ENCODE results near the gene CEP85L.

CEP85L gene

DNA sequence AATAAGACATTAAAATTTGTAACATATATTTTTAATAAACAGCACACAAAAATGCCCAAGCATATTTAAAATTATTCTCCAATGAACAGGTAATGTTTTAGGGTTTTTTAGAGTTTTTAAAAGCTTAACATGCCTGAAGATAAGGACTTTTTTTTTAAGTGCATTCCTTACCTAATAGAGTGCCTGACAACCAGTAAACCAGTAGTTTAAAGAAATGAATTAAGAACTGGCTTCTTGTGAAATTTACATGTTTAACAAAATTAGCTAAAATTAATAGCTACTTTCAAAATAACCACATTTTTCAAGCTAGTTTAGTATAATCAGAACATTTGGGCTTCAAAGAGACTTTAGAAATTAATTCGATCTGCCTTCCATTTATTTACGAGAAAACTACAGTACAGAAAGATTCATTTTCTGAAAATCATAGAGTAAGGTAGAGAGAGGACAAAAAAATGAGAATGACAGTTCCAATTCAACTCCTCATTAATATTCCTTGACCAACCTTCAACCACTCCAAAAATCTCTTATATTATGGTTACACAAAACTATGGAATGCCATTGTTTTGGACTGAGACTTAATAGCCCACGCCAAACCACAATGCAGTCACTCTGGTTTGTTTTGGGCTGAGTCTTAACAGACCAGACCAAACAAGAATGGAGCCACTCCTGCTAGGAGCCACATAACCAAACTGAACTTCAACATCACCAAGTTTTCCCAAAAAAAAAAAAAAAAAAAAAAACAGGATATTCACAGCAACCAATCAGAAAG is 109.0 kb downstream of the CEP85L start:
- no peak for DNase-seq (ENCODE audit: low read depth in 2 of 2)

DNA sequence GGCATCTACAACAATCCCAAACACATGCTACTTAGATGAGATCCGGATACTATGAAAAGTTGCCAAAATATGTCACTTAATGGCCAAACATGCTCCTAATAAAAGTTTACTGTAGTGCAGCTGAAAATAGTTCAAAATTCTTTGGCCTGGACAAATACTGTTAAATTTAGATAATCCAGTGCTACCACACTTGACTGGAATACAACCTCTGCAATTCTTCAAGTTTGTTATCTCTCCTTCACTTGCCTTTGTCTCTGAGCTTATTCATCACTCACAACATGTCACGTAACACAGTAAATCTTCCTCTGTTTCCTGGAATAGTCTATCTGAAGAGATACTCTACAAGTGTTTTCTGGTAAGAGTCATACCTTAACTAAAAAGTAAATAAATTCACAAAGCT is 113.8 kb downstream of the CEP85L start:
- no peak for DNase-seq (ENCODE audit: low read depth in 2 of 2)

DNA sequence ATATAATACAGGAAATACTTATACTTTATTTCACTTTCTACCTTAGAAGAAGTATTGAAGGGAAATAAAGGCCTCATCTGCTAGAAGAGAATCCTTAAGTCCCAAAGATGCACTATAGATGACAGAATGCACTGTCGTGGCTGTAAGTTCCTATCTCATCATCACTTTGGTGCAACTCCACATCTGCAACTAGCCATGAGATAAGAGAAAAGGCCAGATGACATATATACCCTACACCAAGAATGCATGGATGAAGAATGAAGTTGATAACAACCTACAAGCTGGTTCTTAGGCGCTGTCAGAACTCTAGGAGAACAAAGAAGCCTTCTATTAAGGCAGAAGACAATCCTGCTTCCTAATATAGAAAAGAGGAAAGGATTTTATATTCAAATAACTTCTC is 114.9 kb downstream of the CEP85L start:
- DNase-seq (ENCODE audit: low read depth in 2 of 2) = no peak

DNA sequence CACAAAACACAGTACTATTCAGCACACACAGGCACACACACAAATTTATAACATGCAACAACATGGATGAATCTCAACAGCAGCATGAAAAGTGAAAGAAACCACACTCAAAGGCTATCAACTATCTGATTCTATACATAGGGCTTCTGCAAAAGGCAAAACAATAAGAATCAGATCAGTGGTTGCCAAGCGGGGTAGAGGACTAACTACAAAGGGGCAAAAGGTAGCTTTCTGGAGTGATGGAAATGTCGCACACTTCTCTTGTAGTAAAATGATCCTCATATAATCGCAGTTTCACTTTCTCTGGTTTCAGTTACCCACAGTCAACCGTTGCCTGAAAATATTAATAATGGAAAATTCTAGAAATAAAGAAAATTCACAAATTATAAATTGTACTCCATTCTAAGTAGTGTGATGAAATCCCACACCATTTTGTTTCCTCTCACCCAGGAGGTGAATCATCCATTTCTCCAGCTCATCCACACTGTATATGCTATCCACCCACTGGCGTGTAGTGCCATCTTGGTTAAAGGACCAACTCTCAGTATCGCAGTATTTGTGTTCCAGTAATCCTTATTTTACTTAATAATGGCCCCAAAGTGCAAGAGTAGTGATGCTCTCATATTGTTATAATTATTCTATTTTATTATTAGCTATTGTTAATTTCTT is 116.1 kb downstream of the CEP85L start:
- no peak for DNase-seq (ENCODE audit: low read depth in 2 of 2)

DNA sequence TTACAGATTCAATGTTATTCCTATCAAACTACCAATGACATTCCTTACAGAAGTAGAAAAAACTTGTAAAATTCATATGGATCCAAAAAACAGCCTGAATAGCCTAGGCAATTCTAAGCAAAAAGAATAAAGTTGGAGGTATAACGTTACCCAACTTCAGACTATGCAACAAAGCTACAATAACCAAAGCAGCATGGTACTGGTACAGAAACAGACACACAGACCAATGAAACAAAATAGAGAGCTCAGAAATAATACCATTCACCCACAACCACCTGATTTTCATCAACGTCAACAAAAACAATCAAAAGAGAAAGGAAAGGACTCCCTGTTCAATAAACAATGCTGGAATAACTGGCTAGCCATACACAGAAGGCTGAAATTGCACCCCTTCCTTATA is 120.4 kb downstream of the CEP85L start:
- no peak for DNase-seq (ENCODE audit: low read depth in 2 of 2)

DNA sequence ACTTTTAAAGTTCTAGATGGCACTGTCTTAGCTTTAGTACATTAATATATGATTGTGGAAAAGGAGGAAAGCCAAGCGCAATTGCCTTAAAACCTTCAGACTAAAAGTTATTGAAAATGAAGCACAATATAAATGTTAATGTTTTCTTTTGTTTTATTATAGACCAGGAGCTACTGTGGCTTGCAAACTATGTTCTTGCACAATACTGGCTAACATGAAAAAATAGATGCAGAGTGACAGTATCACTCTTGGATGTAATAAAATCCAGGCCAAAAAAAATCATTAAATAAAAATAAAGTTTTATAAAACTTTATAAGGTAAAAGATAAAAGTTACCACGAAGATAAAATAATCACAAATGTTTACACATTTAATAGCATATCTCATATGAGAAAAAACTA is 121.6 kb downstream of the CEP85L start:
- DNase-seq (ENCODE audit: low read depth in 2 of 2) = no peak

DNA sequence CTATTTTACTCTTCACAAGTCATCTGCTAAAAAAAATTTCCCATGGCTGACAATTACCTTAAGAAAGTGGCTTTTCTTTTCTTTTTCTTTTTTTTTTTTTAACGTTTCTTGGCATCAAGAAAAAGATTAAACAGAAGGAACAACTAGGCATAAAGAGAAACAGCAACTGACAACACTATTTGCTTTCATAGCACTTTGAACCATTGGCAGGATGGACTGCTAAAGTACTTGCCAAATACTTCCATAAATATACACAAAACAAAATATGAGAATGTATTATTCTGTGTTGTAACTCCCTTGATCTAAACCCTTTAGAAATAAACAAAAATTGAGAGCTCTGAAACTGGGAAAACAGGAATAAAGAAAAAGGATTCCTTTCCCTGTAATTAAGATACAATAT is 123.3 kb downstream of the CEP85L start:
- no peak for DNase-seq (ENCODE audit: low read depth in 2 of 2)

DNA sequence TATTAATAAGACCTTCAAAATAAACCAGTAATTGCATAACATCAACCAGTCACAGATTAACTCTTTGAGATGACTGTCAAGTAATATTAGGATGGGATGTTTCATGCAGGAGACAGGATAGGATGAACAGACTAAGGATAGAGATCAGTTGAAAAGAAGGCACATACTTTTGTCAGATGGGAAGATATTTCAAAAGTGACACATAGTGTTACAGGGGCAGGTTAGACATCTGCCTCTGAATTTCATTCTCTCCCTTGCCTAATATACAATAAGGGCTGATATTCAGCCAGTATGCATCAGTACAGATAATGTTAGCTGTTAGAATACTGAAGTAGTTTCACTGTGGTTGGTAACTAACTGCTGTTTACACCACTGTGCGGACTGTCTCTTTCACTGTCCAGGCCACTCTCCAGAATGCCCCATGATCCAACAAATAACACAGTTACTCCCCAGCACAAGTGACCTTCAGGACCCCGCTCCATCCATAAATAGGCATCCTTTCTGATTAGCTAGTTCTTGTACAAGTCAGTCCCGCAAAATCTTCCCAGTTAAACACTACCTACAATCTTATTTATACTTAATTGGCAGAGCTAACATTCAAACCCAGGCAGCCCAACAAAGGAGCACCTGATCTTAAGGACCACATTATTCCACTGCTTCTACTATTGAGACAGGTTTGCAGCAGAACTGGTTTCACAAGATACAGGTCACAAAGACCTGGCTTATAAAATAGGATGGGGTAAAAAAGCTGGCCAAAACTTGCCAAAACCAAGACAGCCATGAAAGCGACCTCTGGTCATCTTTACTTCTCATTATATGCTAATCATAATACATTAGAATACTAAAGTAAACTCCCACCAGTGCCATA is 125.2 kb downstream of the CEP85L start:
- DNase-seq (ENCODE audit: low read depth in 2 of 2) = no peak

DNA sequence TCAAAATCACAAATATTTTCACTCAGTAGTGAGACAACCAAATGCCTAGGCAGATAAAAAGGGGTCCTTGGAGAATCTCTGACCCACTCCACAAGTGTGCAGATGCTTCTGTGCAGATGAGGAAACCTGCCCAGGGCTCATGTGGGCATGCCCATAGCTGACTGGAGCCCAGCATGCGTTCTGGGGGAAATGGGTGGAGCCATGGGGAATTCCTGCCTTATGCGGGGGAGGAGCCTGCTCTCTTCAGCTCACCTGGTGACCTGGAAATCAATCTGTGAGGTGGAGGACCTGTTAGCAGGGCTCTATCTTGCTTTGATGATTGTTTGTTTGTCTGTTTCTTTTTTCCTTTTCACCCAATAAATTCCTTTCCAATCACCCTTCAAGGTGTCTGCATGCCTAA is 126.7 kb downstream of the CEP85L start:
- DNase-seq (ENCODE audit: low read depth in 2 of 2) = no peak

DNA sequence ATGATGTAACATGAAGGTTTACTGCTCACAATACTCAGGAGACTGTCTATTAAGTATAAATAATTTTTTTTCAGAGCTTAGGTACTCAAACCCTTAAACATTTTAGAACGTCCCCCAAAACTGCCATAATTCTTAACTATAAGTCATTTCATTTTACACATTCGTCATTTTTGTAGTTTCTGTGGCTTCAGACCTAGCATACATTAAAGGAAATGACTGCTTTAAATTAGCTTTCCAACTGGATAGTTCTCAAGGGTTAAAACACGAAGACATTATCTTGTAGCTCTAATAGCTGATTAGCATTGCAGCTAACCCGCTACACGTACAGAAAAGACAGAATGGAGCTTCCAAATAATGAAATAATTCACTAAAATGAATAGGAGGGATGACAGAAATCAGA is 128.2 kb downstream of the CEP85L start:
- DNase-seq (ENCODE audit: low read depth in 2 of 2) = no peak

DNA sequence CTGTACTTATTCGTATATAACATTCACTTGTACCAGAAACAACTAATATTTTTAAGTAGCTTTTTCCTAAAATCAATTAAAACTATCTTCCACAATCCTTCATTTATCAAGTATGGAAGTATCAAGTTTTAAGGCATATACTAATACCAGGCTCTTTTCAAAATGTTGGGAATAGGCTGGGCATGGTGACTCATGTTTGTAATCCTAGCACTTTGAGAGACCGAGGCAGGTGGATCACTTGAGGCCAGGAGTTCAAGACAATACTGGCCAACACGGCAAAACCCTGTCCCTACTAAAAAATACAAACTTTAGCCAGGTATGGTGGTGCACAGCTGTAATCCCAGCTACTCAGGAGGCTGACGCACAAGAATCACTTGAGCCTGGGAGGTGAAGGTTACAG is 129.0 kb downstream of the CEP85L start:
- no peak for DNase-seq (ENCODE audit: low read depth in 2 of 2)

DNA sequence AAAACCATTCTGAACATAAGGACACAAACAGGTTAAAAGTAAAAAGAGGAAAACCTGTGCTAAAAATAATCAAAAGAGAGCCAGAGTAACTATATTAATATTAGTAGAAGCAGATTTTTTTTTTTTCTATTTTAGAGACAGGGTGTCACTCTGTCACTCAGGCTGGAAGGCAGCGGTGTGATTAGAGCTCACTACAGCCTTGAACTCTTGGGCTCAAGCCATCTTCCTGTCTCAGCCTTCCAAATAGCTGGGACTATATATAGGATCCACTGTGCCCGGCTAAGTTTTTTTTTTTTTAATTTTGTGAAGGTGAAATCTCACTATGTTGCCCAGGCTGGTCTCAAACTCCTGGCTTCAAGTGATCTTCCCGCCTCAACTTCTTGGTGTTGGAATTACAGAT is 136.7 kb downstream of the CEP85L start:
- DNase-seq (ENCODE audit: low read depth in 2 of 2) = no peak

DNA sequence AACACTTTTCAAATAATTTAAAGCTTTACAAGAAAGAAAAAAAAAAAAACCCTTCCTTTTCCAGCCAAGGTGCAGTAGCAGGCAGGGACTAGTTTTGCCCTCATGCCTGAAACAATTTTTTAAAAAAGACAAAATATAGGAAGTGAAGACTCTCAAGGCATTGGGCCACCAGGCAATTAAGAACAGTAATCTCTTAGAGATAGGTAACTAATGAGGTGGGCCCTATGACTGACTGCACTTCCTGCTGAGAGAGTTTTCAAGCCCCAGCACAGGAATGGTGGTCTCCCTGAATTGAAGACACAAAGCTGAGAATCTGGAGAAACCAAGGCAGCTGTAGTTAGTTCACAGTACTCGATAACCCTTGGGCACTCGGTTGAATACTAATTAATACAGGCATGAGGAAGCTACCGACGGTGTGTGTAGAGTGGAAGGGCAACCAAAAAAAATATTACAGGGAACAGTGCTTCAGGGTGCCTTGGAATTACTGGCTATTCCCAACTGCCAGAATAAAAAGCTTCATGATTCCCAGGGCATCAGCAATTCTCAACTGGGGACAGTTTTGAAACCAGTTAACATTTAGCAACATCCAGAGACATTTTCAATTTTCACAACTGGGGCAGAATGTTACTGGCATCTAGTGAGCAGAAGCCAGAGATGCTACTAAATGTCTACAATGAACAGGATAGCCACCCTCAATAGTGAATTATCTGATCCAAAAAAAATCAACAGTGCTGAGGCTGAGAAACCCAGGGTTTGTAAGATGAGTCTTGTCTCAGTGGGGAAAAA is 139.3 kb downstream of the CEP85L start:
- DNase-seq (ENCODE audit: low read depth in 2 of 2) = no peak

DNA sequence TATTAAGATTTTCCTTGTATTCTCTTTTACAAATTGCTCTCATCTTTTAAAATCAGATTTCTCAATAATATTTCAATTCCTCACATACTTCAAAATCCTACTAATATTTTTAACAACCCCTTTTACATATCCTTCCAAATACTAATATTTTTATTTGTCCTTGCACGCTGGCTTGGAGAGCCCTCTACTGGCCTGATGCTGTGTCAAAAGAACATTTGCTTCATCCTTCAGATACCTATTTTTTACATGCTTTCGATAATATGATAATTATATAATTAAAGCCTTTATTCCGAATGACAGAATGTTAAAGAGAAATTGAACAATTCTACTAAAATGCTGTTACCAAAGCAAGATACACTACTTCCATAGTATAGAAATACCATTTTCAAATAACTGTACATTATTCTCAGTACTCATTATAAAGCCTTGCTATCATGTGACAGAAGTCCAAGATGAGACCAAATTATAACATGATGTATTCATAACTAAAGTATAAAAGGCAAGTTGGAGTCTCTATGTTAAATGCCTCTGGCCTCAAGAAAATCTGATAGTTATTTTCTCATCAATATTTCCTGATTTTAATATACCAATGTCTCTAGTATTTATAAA is 142.3 kb downstream of the CEP85L start:
- no peak for DNase-seq (ENCODE audit: low read depth in 2 of 2)

DNA sequence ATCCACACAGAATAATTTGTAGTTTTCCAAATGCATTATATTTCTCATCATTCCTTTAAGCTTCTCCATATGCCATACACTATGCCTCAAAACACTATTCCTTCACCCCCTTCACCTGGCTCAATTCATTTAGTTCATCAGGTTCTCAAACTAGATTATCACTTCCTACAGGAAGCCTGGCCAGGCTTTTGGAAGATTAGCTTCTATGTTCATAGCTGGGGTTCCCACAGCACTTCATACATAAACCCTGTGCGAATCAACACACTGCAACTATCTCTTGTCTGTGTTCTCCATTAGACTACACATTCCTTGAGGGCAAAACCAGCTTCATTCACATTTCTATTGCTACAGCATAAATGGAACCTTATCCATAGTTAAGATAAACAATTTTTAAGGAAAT is 143.8 kb downstream of the CEP85L start:
- no peak for DNase-seq (ENCODE audit: low read depth in 2 of 2)

DNA sequence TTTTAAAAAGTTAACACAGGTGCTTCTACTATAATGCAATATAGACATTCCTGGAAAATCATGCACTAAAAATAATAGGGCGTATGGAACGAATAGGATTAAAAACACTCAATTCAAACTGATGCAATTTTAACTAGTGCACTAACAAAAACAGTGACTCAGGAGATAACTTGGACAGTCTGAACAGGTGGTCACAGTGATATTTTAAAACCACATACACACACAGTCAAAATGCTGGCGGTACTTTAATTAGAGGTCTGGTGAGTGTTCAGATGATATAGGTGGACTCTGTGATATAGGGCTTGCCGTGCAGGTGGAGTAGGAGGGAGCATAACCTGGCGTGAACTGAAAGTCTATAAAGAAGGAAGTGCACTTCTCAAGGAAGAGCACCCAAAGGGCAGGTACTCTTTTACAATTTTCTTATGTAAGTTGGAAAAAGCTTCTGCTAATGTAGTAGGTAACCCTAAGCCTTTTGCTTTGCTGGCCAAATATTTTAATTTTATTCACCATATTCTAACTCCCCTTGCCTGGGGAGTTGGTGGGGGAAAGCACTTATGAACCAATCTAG is 145.2 kb downstream of the CEP85L start:
- DNase-seq (ENCODE audit: low read depth in 2 of 2) = no peak

DNA sequence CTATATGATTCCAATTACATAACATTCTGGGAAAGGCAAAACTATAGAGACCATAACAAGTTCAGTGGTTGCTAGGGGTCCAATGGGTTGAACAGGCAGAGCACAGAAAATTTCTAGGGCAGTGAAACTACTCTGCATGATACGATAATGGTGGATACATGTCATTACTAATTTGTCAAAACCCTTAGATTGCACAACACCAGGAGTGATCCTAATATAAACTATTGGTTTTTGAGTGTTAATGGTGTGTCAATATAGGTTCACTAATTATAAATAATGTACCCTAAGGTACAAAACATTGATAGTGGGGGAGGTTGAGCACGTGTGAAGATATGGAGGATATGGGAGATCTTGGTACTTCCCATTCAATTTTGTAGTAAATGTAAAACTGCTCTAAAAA is 145.7 kb downstream of the CEP85L start:
- DNase-seq (ENCODE audit: low read depth in 2 of 2) = no peak

DNA sequence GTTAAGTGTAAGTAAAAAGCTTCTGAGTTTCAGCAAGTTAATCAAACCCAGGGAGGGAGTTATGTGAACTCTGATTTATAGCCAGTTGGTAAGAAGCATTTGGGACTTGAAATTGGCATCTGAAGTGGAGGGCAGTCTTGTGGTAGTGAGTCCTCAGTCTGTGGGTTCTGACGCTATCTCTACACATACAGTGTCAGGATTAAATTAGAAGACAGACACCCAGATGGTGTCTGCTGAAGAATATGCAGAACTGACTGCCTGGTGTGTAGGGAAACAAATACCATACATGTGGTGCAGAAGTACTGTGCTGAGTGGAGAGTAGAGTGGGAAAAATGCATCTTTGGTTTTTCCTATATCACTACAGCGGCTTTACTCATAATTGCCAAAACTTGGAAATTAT is 146.8 kb downstream of the CEP85L start:
- no peak for DNase-seq (ENCODE audit: low read depth in 2 of 2)

DNA sequence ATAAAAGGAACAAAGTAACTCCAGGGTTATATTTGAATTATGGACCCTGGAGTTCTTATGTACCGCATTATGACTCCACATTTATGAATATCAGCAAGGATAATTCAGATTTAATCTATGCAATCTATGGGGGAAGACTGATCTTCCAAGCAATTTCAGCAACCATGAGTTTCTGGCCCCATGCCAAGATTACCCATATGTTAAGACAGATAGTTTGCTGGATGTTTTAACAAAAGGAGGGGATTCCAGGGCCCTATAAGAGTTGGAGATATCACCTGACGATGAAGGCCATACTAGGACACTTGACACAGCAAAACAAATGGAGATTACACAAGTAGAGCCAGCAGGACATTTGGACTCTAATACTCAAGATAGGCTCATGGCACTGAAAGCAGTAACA is 149.2 kb downstream of the CEP85L start:
- no peak for DNase-seq (ENCODE audit: low read depth in 2 of 2)

DNA sequence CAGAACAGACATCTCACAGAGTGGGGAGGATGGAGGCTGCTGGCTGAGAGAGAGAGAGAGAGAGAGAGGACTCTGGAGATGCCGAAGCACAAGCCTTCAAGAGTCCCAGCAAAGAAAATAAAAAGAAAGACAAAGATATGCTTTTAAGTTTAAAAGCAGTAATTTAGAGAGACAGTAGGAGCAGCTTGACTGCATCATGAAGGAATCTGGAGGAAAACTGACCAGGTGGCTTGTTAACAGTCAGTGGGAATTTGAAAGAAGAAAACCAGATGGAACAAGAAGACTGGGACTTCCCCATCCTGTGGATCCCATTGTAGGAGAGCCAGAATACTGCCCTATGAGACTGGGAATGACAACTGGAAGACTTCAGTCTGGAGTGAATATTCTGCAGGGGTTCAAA is 149.6 kb downstream of the CEP85L start:
- DNase-seq (ENCODE audit: low read depth in 2 of 2) = no peak

DNA sequence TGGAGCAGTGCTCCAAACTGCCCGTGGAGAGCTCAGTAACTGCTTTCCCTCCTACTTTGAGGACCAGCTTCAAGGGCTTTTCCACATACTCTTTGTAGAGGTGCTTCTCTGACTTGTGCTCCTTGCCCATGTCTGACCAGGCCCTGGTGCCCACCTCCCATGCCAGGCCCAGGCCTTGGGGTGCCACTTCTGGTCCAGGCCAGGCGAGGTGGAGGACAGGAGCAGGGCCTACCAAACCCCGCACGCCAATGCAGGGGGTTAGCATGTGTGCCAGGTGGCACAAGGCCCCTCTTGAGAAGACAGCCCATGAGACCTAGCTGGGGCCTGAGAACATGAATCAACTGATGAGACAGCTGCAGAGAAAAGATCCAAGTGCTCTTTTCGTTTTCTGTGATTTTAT is 150.3 kb downstream of the CEP85L start:
- no peak for DNase-seq (ENCODE audit: low read depth in 2 of 2)
